Measurements from ENCODE around the gene RAB39A.
"Not testable (repeated sequence)": the region's sequence is repeated elsewhere in the genome, so short reads cannot be mapped to it uniquely, and the experiment has no call there.

Gene RAB39A

GRCh38 chr11:107928046-107928766 is at the start of gene RAB39A:
TSS of gene RAB39A (plus strand) at chr11:107928448. CDS start at chr11:107928569, 121 bp downstream.
- no peaks in the 10 kb centered on the region for H3K36me3 ChIP-seq (ENCODE audit: insufficient read depth, low read length)
- peak within 1 kb of the TSS; percentile 34 for H3K9ac ChIP-seq (ENCODE audit: insufficient read length)
- no peaks in the 10 kb centered on the region for H3K9me3 ChIP-seq (ENCODE audit: low read depth, low read length)
- DNase-seq (ENCODE audit: low read depth, low spot score), result peak; percentile 73
- H3K4me3 ChIP-seq, result peak within 1 kb of the TSS; percentile 94
- H3K27ac ChIP-seq, result no peak within 1 kb of the TSS
- TF ChIP-seq POLR2AphosphoS5 (IDR thresholded peaks at IDR 0.05; ENCODE audit: borderline replicate concordance, low read depth, low read length), result no peak; the same call in 1 of the 2 replicates
- no peak for TF ChIP-seq EZH2 (IDR thresholded peaks at IDR 0.05)
- TF ChIP-seq FOXP2 (optimal IDR thresholded peaks at IDR 0.05; ENCODE audit: control extremely low read depth, extremely low read length, insufficient read depth), result no peak

DNA sequence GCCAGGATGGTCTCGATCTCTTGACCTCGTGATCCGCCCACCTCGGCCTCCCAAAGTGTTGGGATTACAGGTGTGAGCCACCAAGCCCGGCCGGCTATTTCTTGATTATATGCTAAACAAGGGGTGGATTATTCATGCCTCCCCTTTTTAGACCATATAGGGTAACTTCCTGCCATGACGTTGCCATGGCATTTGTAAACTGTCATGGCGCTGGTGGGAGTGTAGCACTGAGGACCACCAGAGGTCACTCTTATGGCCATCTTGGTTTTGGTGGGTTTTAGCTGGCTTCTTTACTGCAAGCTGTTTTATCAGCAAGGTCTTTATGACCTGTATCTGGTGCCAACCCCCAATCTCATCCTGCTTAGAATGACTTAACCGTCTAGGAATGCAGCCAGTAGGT is 46.8 kb upstream of the RAB39A start:
- not testable (repeated sequence) for H3K9me3 ChIP-seq (ENCODE audit: low read depth, low read length); H3K27ac ChIP-seq; H3K4me3 ChIP-seq; H3K9ac ChIP-seq (ENCODE audit: insufficient read length); DNase-seq (ENCODE audit: low read depth, low spot score); H3K36me3 ChIP-seq (ENCODE audit: insufficient read depth, low read length)

DNA sequence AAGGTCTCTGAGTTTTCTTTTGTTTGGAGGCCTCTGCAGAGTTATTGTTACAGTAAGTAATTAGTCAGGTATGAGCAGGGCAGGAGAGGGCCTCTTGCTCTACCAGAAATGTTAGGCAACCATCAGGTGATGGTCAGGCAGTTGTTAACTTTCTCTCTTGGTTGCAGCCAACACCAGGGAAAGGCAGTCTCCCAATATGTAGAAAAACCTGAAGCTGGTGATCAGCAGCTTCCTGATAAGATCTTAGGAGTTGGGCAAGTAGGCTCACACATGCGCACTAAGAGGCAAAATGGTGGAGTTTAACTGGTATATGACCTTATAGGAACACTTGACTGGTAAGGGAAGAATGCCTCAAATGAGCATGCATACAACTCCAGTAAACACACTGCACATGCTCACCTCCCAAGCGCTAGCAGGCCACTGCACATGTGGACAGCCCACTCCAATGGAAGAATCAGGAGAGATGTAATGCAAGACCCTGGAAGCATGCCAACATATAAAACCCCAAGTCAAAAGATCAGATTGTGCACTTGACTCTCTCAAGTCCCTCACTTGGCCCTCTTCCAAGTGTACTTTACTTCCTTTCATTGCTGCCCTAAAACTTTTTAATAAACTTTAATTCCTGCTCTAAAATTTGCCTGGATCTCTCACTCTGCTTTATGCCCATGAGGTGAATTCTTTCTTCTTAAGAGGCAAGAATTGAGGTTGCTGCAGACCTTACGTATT is 46.0 kb upstream of the RAB39A start:
- no peak overlapping the region for H3K27ac ChIP-seq
- TF ChIP-seq POLR2AphosphoS5 (IDR thresholded peaks at IDR 0.05; ENCODE audit: borderline replicate concordance, low read depth, low read length) (no peak), FOXP2 (optimal IDR thresholded peaks at IDR 0.05; ENCODE audit: control extremely low read depth, extremely low read length, insufficient read depth) (no peak), EZH2 (IDR thresholded peaks at IDR 0.05) (no peak)
- no peak overlapping the region for H3K9ac ChIP-seq (ENCODE audit: insufficient read length)
- no peaks in the 10 kb centered on the region for H3K36me3 ChIP-seq (ENCODE audit: insufficient read depth, low read length)
- no peak overlapping the region for H3K4me3 ChIP-seq
- H3K9me3 ChIP-seq (ENCODE audit: low read depth, low read length), result no peaks in the 10 kb centered on the region
- DNase-seq (ENCODE audit: low read depth, low spot score), result no peak

- H3K9me3 ChIP-seq (ENCODE audit: low read depth, low read length), result no peaks in the 10 kb centered on the region
- no peak overlapping the region for H3K27ac ChIP-seq
- DNase-seq (ENCODE audit: low read depth, low spot score), result no peak
- no peak overlapping the region for H3K9ac ChIP-seq (ENCODE audit: insufficient read length)
- TF ChIP-seq POLR2AphosphoS5 (IDR thresholded peaks at IDR 0.05; ENCODE audit: borderline replicate concordance, low read depth, low read length) (no peak), EZH2 (IDR thresholded peaks at IDR 0.05) (no peak), FOXP2 (optimal IDR thresholded peaks at IDR 0.05; ENCODE audit: control extremely low read depth, extremely low read length, insufficient read depth) (no peak)
- no peaks in the 10 kb centered on the region for H3K36me3 ChIP-seq (ENCODE audit: insufficient read depth, low read length)
- H3K4me3 ChIP-seq, result no peak overlapping the region
Measured at GRCh38 chr11:107898270-107898669, 30.0 kb upstream of the RAB39A start.

- DNase-seq (ENCODE audit: low read depth, low spot score), result no peak
- Histone ChIP-seq H3K9ac (ENCODE audit: insufficient read length) (no peak overlapping the region), H3K27ac (no peak overlapping the region), H3K4me3 (no peak overlapping the region), H3K9me3 (ENCODE audit: low read depth, low read length) (no peaks in the 10 kb centered on the region), H3K36me3 (ENCODE audit: insufficient read depth, low read length) (no peaks in the 10 kb centered on the region)
- TF ChIP-seq FOXP2 (optimal IDR thresholded peaks at IDR 0.05; ENCODE audit: control extremely low read depth, extremely low read length, insufficient read depth), result no peak
- no peak for TF ChIP-seq POLR2AphosphoS5 (IDR thresholded peaks at IDR 0.05; ENCODE audit: borderline replicate concordance, low read depth, low read length)
- TF ChIP-seq EZH2 (IDR thresholded peaks at IDR 0.05), result no peak
Measured at GRCh38 chr11:107908211-107908610, 20.0 kb upstream of the RAB39A start.

GRCh38 chr11:107912415-107912814 is 15.8 kb upstream of the RAB39A start:
- H3K9me3 ChIP-seq (ENCODE audit: low read depth, low read length); H3K36me3 ChIP-seq (ENCODE audit: insufficient read depth, low read length); H3K27ac ChIP-seq; H3K4me3 ChIP-seq; DNase-seq (ENCODE audit: low read depth, low spot score); H3K9ac ChIP-seq (ENCODE audit: insufficient read length): not testable (repeated sequence)

- Histone ChIP-seq H3K9me3 (ENCODE audit: low read depth, low read length) (no peaks in the 10 kb centered on the region), H3K36me3 (ENCODE audit: insufficient read depth, low read length) (no peaks in the 10 kb centered on the region), H3K4me3 (no peak overlapping the region), H3K27ac (no peak overlapping the region), H3K9ac (ENCODE audit: insufficient read length) (no peak overlapping the region)
- TF ChIP-seq FOXP2 (optimal IDR thresholded peaks at IDR 0.05; ENCODE audit: control extremely low read depth, extremely low read length, insufficient read depth) (no peak), POLR2AphosphoS5 (IDR thresholded peaks at IDR 0.05; ENCODE audit: borderline replicate concordance, low read depth, low read length) (no peak), EZH2 (IDR thresholded peaks at IDR 0.05) (no peak)
- DNase-seq (ENCODE audit: low read depth, low spot score), result no peak
Measured at GRCh38 chr11:107915229-107915628, 13.0 kb upstream of the RAB39A start.

DNA sequence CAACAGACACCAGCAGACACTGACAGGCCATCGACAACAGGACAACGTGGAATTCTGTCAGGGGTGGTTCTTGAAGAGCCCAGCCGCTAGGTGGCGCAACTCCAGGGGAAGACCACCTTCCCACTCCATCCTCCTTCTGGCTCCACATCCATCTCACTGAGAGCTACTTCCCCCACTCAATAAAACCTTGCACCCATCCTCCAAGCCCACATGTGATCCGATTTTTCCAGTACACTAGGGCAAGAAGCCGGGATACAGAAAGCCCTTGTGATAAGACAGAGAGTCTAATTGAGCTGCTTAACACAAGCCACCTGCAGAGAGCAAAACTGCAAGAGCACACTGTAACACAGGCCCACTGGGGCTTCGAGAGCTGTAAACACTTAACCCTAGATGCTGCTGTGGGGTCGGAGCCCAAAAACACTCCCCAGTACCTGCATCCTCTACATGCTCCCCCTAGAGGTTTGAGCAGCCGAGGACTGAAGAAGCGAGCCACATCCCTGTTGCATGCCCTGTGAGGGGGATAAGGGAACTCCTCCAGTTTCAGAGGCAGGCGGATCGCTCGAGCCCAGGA is 11.5 kb upstream of the RAB39A start:
- Histone ChIP-seq H3K9me3 (ENCODE audit: low read depth, low read length) (no peaks in the 10 kb centered on the region), H3K4me3 (no peak overlapping the region), H3K9ac (ENCODE audit: insufficient read length) (no peak overlapping the region), H3K27ac (no peak overlapping the region), H3K36me3 (ENCODE audit: insufficient read depth, low read length) (no peaks in the 10 kb centered on the region)
- no peak for DNase-seq (ENCODE audit: low read depth, low spot score)
- no peak for TF ChIP-seq EZH2 (IDR thresholded peaks at IDR 0.05)
- no peak for TF ChIP-seq POLR2AphosphoS5 (IDR thresholded peaks at IDR 0.05; ENCODE audit: borderline replicate concordance, low read depth, low read length)
- no peak for TF ChIP-seq FOXP2 (optimal IDR thresholded peaks at IDR 0.05; ENCODE audit: control extremely low read depth, extremely low read length, insufficient read depth)
